Measurements from ENCODE around the gene CHRM2.

CHRM2 gene

DNA sequence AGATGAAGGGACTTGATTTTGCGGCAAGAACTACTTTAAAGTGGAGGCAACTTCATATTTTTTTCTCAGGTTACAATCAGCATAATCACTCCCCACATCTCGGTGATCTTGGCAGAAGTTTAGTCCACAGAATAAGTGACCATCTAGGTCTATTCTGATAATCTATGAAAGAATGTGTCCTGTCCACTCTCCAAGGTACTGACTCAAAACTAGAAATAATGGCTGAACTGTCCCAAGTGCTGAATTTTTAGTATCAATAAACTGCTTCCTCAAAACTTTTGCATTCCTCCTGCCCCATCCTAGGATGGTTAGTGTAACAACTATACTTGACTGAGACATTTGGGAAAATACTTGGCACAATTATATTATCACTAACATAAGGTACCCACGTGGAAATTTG is 10.9 kb upstream of the CHRM2 start:
- Histone ChIP-seq H3K79me2 (no peaks in the 10 kb centered on the region), H3K9ac (no peak overlapping the region)

DNA sequence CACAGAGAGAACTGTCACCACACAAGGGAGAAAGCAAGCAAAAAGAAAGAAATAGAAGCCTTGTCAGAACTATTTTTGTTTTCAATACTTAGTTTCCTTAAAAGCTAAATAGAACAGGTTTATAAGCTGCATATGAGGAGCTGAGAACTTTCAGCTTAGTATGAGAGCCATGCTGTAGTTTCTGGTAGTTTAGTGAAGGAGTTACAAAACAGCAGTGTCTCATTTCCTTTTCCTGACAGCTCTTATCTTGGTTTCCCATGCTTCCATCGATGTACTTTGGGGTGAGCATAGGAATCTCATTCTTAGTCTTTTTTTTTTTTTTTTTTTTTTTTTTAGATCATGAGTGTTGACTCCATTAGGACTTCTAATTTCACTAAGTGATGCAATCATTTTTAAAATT is 8.6 kb upstream of the CHRM2 start:
- no peaks in the 10 kb centered on the region for H3K79me2 ChIP-seq
- no peak overlapping the region for H3K9ac ChIP-seq
- no peak overlapping the region for H2AFZ ChIP-seq
- no peak overlapping the region for H3K4me3 ChIP-seq (ENCODE audit: low read depth, low read length)
- no peaks in the 10 kb centered on the region for H3K9me3 ChIP-seq (ENCODE audit: control insufficient read depth, low read length)
- H3K27me3 ChIP-seq (ENCODE audit: control insufficient read depth, insufficient read depth, low read length) = no peaks in the 10 kb centered on the region
- no peak overlapping the region for H3K4me2 ChIP-seq (ENCODE audit: low read length)
- H3K36me3 ChIP-seq (ENCODE audit: control insufficient read depth, insufficient read depth, low read length) = no peaks in the 10 kb centered on the region
- H3K27ac ChIP-seq = no peak overlapping the region
- no peaks in the 10 kb centered on the region for H3K4me1 ChIP-seq
- TF ChIP-seq, protein P1, sequence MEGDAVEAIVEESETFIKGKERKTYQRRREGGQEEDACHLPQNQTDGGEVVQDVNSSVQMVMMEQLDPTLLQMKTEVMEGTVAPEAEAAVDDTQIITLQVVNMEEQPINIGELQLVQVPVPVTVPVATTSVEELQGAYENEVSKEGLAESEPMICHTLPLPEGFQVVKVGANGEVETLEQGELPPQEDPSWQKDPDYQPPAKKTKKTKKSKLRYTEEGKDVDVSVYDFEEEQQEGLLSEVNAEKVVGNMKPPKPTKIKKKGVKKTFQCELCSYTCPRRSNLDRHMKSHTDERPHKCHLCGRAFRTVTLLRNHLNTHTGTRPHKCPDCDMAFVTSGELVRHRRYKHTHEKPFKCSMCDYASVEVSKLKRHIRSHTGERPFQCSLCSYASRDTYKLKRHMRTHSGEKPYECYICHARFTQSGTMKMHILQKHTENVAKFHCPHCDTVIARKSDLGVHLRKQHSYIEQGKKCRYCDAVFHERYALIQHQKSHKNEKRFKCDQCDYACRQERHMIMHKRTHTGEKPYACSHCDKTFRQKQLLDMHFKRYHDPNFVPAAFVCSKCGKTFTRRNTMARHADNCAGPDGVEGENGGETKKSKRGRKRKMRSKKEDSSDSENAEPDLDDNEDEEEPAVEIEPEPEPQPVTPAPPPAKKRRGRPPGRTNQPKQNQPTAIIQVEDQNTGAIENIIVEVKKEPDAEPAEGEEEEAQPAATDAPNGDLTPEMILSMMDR (IDR thresholded peaks at IDR 0.05) = no peak

More for the DNA sequence above, 10.9 kb upstream of the CHRM2 start:
- Histone ChIP-seq H3K4me3 (ENCODE audit: low read depth, low read length) (no peak overlapping the region), H3K36me3 (ENCODE audit: control insufficient read depth, insufficient read depth, low read length) (no peaks in the 10 kb centered on the region), H3K27me3 (ENCODE audit: control insufficient read depth, insufficient read depth, low read length) (no peaks in the 10 kb centered on the region), H3K4me1 (no peaks in the 10 kb centered on the region), H3K4me2 (ENCODE audit: low read length) (no peak overlapping the region), H3K27ac (no peak overlapping the region), H2AFZ (no peak overlapping the region), H3K9me3 (ENCODE audit: control insufficient read depth, low read length) (no peaks in the 10 kb centered on the region)
- TF ChIP-seq, protein P1 (IDR thresholded peaks at IDR 0.05) = no peak

DNA sequence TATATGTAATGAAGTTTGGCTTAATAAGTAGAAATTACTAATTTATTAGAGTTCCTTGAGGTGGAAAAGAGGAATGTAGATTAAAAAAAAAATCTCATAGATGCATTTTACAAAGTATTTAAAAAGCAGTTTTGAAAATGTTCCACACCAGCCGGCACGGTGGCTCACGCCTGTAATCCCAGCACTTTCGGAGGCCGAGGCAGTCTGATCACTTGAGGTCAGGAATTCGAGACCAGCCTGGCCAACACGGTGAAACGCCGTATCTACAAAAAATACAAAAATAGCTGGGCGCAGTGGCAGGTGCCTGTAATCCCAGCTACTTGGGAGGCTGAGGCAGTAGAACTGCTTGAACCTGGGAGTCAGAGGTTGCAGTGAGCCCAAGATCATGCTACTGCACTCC is 3.2 kb upstream of the CHRM2 start:
- TF ChIP-seq, protein P1 (IDR thresholded peaks at IDR 0.05) = no peak

DNA sequence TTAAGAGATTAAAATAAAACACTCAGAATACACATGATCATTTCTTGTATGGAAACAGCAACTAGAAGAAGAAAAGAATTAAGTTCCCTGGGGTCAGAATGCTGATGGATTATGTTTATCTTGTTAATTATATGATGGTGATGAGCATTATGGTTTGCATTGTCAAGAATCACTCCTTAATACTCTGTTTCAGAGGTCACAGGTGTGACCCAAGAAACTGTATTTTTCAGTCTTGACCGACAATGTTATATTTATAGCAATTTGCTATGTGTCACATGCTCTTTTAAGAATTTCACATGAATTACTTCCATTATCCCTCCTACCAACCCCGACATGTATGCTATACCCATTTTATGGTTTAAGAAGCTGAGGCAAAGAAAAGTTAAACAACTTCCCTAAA is 2.7 kb upstream of the CHRM2 start:
- no peaks in the 10 kb centered on the region for H3K4me1 ChIP-seq
- no peaks in the 10 kb centered on the region for H3K79me2 ChIP-seq
- TF ChIP-seq, protein P1 (IDR thresholded peaks at IDR 0.05) = no peak
- H3K4me3 ChIP-seq (ENCODE audit: low read depth, low read length) = no peak overlapping the region
- H3K36me3 ChIP-seq (ENCODE audit: control insufficient read depth, insufficient read depth, low read length) = no peaks in the 10 kb centered on the region
- peaks cover 6% of the 10 kb centered on the region for H3K27me3 ChIP-seq (ENCODE audit: control insufficient read depth, insufficient read depth, low read length)
- no peak overlapping the region for H3K9ac ChIP-seq
- H3K4me2 ChIP-seq (ENCODE audit: low read length) = no peak overlapping the region
- no peak overlapping the region for H2AFZ ChIP-seq
- H3K27ac ChIP-seq = no peak overlapping the region
- H3K9me3 ChIP-seq (ENCODE audit: control insufficient read depth, low read length) = no peaks in the 10 kb centered on the region

More for the DNA sequence above, 3.2 kb upstream of the CHRM2 start:
- Histone ChIP-seq H3K27me3 (ENCODE audit: control insufficient read depth, insufficient read depth, low read length) (peaks cover under 1% of the 10 kb centered on the region), H3K4me1 (no peaks in the 10 kb centered on the region), H3K79me2 (no peaks in the 10 kb centered on the region), H3K36me3 (ENCODE audit: control insufficient read depth, insufficient read depth, low read length) (no peaks in the 10 kb centered on the region), H3K9ac (no peak overlapping the region), H3K4me3 (ENCODE audit: low read depth, low read length) (no peak overlapping the region), H3K4me2 (ENCODE audit: low read length) (no peak overlapping the region), H3K27ac (no peak overlapping the region), H2AFZ (no peak overlapping the region), H3K9me3 (ENCODE audit: control insufficient read depth, low read length) (no peaks in the 10 kb centered on the region)
